HG03439 (cell line): Measurements from ENCODE around the gene SMARCD1.
A peak's percentile ranks its signal among the peaks of the same experiment; 100 is the strongest.

Experiments
- ATAC-seq: cut with Tn5 transposase; IDR thresholded peaks from one replicate; pipeline ENCODE4 v1.9.1; 2021; ENCODE audit warnings: mild to moderate bottlenecking, moderate library complexity; ENCODE audit not compliant: unreplicated experiment

Gene SMARCD1

DNA sequence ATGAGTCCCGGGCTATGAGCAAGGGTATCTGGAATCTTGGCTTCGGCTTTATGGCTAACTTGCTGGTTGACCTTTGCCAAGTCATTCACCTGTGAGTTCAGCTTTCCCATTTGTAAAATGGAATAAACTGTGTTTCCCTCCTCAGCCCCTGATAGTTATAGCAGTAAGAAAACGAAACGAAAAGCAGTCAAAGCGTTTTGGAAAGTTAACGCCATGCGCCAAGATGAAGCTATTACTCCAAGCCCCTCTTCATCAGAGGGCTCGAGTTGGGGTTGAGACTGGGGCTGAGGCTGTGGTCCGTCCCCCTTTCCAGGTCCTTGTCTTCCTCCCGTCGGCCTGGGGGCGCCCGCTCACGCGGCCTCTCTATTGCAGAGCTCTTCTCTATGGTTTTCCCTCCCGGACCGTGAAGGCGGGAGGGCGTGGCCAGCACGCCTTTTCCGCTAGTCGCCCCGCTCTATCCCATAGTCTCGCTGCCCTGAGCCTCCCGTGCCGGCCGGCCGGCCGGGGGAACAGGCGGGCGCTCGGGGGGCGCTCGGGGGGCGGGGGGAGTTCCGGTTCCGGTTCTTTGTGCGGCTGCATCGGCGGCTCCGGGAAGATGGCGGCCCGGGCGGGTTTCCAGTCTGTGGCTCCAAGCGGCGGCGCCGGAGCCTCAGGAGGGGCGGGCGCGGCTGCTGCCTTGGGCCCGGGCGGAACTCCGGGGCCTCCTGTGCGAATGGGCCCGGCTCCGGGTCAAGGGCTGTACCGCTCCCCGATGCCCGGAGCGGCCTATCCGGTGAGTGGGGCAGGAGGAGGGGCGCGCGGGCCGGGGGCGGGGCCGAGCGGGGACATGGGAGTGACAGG, at the start of gene SMARCD1:
Gene SMARCD1, plus strand, starts transcription at position 568 of the 840 bp plus-strand sequence. Its CDS starts 28 bp downstream, at position 596.
- ATAC-seq, result peak; percentile 82

DNA sequence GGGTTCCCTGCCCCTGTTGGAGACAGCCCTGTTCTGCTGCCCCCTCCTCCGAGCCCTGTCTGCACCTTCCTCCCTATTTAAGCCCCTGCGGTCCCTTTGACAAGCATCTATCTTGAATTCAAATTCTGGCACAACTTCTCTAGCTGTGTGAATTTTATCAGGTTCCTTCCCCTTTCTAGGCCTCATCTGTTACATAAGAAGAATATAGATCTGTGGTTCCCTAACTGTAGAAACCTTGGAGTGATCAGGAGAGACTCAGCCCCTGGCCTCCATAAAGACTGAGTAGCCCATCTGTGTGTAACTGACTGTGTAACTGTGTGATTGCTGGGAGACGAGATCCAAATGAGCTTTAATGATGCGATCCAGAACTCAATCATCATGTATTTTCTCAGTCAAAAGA, 46.8 kb upstream of the SMARCD1 start:
- ATAC-seq, result no peak

DNA sequence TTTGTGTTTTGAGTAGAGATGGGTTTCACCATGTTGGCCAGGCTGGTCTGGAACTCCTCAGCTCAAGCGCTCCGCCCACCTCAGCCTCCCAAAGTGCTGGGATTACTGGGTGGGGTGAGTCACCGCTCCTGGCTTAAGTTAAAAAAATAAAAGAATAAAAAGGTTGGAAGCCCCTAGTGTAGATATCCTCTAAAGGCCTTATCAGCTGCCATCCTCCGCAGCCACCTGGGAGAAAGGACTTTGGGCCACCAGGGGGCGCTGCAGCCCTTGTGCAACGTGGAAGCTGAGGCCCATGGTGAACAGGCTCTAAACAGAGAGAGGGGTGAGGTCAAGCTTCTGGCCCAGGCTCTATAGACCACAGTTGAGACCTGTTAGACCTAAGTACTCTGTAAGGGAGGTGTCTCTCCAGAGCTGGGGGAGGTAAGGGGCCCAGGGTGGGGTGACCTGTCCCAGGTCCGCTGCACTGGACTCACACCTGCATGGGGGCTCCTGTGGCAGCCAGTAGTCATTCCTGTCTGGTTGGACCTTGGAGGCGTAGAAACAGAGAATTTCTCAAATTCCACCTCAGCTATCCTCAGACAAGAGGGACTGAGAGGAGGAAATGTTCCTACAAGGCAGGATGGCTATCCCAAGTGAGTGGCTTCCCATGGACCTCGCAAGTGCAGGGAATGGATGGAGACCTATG, 45.8 kb upstream of the SMARCD1 start:
- no peak for ATAC-seq

DNA sequence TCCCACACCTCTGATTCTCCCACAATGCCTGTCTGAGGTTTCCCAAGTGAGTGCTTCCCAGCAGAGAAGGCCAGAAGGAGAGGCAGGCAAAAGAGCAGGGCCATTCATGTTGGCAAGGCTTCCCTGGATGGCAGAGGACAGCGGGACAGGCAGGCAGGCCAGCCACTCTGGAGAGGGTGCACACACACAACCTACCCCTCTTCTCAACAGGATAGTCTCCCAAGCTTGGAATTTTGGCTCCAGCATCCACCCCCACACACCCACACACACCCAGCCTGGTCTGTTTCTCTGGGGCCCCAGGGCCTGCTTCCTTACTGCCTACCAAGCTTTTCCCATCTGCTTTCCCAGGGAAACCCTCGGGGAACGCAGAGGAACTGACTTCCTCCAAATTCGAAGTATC, 44.5 kb upstream of the SMARCD1 start:
- no peak for ATAC-seq

DNA sequence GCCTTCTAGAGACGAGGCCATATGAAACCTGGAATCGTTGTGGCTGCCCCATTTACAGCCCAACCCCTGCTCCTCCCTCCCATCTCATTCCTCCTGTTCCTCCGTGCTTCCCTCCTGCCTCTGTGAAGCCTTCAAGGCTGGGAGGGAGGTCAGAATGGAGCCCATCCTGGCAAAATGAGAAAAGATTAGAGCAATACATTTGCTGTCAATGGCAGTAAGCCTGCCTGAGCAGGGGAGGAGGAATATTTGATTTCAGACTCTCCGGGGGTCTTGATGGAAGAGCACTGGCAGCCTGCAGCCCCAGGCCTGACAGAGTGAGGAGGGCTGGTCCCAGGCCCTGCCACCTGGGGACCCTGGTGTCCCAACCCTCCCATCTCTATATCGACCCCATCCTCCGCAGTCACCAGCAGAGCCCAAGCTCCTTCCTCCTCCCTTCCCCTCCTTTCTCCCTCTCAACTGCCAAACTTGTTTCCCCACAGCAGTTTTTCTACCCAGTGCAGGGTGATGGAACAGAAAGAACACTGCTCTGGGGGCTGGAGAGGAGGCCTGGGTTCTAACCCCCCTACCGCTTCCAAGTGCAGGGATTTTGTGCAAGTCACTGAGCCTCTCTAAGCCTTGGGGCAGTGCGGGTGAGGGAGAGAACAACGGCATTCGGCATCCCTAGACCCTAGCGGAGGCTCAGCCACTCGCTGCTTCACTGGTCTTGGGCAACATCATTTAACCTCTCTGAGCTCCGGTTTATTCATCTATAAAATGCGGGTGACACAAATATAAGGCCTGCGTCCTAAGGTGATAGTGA, 43.9 kb upstream of the SMARCD1 start:
- no peak for ATAC-seq

DNA sequence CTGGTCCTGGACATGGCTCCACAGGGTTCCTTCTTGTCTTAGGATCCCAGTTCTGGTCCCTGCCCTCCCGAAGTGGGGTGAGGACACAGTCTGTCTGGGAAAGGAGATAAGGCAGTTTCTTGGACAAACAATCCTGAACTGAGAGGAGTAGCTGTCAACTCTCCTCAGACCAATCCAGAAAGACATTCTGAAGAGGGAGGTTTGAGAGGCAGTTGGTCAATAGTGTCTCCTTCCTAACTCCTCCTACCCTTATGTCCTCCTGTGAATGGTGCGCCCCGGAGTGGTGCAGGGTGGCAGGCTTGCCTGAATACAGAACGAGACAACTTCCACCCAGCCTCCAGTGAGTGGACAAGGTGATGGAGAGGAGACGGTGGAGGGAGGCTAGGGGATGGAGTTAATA, 43.2 kb upstream of the SMARCD1 start:
- no peak for ATAC-seq

DNA sequence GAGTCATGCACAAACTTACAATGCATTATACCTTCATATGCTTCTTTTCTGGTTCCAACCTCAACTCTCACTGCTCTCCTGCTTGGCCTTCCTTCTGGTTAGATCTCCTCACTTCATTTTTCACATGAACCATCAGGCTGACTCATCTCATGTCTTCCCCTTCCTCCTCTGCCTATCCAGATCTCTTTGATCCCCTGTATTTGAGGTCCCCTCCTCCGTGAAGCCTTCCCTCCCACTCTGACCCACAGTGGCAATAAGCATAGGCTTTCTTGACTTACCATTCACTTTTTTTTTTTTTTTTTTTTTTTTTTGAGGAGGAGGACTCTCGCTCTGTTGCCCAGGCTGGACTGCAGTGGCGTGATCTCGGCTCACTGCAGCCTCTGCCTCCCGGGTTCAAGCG, 42.4 kb upstream of the SMARCD1 start:
- no peak for ATAC-seq

DNA sequence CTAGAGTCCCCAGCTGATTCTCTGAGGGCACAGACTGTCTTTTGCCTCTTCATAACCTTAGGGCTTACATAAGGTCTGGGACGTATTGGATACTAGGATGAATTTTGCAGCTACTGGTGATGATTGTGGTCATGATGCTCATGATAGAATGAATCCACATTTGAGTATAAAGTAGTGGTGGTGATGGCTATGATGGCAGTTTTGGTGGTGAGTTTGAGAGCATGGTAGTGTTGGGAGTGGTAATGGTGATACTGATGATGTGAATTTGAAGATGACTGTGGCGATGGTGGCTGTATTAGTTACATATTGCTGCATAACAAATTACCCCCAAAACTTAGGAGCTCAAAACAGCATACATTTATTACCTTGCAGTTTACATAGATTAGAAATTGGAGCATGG, 41.8 kb upstream of the SMARCD1 start:
- no peak for ATAC-seq

DNA sequence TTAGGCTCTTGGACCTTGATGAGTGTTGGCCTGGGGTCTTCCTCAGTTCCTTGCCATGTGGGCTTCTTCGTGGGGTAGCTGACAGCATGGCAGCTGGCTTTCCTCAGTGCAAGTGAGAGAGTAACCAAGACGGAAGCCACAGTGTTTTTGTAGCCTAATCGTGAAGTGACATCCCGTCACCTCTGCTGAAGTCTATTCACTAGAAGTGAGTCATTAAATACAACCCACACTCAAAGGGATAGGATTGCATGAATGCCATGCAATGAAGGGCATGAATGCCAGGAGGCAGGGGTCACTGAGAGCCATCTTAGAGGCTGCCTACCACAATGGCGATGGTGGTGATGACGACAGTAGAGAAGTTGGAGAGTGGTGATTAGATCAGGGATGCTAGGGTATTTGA, 41.3 kb upstream of the SMARCD1 start:
- no peak for ATAC-seq

DNA sequence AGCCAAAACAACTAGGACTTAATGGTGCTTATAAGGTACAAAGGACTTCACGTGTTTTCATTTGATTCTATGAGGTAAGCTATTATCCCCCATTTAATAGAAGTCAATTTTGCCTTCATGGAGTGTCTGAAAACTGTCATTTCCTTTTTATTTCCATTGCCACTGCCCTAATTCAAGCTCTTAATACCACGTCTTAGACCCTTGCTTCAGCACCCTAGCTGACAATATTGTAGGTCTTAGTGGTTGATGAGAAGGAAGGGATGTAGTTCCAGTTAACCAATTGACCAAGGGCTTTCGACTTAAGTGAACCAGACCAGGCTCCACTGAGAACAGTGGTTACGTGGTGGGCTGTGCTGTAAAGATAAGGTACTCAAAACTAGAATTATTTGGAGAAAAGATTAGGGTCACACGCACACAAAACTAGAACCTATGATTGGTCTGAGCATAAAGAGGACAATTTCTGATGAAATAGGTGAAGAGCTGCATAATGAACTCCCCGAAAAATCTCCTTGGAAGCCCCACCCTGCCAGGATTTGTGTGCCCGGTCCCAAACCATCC, 37.4 kb upstream of the SMARCD1 start:
- no peak for ATAC-seq

DNA sequence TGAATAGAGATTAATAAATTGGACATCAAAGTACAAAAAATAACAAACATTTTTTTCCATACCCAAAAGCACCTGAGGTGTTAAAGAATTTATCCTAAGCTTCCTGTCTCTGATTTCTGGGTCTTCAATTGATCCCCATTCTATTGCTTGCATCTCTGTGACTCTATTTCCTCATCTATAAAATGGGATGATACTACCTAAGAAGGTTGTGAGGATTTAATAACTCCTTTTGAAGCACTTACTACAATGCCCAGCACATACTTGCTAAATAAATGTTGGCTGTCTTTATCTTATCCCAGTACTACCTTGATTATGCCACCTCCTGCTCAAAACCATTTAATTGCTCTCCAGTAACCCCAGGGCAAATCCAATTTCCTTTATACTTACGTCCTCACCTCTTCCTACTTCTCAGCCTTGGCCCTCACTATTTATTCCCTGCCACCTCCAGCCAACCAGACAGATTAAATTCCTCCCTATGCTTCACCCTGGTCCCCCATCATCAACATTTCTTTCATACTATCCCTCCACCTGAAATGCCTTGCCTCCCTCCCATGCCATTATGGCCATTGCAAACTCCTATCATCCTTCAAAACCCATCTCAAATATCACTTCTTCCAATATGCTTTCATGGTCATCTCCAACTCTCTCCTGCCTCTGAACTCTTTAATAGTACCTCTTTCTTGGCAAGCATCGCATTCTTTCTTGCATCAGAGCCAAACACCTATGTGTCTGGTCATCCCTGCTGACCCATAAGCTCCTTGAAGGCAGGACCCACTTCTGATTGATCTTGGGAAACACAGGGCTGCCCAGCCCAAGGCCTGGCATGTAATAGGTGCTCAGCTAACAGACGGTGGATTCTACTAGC, 35.7 kb upstream of the SMARCD1 start:
- no peak for ATAC-seq

DNA sequence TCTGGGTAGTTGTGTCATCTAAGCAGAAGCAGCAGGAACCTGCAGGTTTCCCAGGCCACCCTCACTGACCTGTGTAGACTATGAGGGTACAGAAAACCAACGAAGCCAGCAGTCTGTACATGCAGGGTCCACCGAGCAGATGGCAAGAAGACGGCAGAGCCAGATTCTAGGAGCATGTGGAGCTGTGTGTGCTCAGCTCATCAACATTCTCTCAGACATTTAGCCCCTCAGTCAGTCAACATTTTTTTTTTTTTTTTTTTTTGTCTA, 35.1 kb upstream of the SMARCD1 start:
- no peak for ATAC-seq

DNA sequence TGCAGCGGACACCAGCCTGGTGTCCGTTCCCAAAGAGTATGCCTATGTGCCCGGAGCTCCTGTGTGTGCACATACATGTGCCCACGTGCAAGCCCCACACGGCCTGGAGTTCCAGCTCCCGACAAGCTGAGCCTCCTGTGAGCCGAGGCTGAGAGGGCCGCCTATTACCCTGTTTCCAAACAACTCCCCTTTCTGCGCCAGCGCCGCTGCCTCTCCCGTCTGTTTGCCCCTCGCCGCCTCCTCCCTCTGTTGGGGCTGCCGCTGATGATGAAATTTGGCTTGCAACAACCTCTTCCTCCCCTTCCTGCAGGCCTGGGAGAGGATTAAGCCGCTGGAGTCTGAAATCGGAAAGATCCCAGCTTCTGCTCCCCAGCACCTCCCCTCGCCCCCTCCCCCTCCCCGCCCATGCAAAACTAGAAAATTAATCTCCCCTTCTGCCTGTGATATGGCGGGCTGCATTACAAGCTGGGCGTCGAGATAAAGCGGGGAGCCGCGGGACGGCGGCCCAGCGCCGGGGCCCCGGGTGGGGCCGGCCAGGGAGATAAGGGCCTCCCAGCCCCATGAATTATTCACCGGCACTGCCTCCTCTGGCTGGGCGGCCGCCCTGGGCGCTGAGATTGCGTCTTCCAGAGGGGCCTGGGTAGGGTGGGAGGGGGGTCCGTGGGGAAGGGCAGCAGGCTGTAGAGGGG, 34.6 kb upstream of the SMARCD1 start:
- ATAC-seq, result no peak

DNA sequence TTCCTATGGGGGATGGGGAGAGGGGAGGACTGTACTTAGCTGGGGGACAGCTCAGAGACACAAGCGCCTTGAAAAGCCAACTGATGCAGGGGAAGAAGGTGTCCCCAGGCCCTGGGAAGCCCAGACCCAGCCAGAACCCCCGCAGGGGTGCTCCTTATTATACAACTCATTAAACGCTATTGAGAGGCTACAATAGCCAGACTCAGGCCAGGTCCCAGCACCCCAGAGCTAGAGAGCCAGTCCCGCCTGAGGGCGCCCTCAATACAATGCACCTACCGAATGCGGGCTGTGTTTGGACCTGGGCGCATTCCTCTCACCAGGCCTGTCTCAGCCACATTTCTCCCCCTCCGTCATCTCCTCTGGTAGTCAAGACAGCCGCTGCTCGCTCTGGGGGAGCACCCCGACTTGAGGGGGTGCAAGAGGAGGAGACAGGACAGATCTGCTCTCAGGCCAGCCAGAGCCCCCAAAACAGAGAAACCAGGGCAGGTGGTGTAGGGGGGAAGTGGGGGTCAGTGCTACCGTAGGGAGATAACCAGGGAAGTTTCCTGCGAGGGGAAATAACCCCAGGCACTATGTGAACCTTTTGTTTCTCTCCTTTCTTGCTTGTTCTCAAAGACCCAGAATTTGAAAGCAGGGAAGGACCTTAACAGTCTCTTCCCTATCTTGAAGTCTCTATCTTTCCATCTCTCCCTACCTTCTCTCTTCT, 33.9 kb upstream of the SMARCD1 start:
- no peak for ATAC-seq

DNA sequence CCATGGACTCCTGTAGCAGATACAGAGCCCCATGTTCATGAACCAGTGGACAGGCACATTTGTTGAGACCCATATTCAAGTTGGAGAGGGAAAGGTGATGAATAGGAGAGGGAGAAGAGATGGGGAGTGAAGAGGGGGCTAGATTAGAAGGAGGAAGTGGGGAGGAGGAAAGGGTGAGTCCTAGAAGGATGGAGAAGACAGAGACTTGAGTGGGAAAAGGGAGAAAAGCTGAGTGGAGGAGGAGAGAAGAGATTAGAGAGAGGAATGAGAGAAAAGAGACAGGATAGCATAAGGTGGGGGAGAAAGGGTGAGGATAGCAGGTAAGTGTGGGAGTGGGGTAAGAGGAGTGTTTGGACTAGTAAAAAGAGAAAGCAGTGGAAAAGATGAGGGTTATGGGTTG, 32.6 kb upstream of the SMARCD1 start:
- no peak for ATAC-seq

DNA sequence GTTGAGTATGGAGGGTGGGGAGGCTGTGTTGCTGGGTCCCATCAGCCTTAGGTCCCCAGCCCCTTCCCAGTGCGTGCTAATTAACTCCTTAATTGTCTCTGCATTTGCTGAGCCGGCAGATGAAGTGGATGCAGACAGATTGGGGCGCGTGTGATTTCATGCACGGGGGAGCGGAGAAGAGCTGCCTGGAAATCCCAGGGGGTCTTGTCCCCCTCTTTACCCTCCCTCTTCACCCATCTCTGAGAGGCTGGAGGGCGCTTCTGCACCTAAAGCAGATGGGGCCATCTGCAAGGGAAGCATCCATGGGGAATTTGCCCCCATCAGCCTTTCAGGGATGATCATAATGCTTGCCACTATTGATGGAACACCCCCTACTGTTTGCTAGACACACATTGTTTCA, 32.2 kb upstream of the SMARCD1 start:
- ATAC-seq, result no peak

DNA sequence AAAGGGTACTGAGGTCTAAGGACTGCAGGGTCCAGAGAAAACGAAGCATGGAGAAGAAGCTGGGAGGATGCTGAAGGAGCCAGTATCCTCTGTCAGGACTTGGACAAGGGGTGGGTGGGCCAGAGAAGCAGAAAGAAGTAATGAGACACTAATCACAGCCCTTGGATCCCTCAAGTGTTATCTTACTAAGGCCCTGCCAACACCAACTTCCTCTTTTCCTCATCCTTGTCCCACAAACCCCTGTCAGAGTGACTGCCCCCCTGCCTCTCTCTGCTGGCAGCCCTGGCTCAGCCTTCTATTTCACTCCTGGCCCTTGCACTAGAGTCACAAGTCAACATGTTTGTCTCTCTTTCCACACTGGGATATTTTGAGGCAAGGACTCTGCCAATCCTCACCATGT, 31.6 kb upstream of the SMARCD1 start:
- no peak for ATAC-seq

DNA sequence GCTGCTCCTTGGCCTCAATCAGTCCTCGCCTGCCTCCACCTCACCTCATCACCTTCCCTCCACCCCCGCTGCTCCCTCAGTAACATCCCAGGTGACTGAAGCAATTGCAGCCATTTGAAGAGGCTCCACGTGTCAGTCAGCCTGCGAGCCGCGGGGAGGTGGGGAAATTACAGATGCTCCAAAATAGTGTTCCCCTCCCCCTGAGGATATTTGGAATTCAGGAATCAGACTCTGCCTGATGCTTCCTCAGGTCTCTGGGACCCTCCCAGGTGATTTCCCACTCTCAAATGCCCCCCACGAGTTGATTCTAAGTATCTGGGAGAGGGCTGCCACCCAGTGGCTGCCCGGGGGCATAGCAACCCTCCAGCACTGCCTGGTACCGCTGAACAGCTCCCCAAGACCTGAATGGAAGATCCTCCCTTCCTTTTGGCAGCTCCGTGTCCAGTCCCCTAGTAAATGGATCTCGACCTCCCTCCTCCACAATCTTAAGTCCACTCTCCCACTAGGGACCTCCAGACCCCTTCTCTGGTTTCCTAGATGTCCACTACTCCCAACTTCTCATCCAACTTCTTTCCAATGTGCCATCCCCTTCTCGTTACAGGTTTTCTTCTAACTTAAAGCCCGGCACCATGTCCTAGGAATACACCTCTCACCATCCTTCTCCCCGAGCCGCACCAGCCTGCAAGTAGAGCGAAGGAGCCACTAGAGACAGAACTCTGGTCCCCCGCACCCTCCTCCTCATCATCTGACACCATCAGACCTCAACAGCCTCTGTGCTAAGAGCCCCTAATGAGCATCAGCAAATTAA, 29.1 kb upstream of the SMARCD1 start:
- ATAC-seq, result no peak

DNA sequence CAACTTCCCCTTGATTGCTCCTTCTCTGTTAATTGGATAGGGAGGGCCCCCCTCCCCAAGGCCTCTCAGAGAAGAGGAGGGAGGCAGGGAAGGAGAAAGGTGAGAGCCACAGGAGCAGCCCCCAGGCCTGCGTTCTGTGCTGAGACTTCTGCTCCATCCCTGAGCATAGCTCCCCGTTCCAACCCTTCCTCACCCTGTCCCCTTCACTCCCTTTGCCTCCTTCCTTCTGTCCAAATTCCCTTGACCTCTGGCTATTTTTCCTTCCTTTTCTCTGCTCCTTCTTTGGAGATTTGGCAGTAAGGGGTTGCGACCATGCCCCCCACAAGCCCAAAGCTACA, 28.5 kb upstream of the SMARCD1 start:
- ATAC-seq, result no peak
